GM10847 (cell line): ENCODE results near the gene PAF1.

Source experiments
- POLR2A ChIP-seq: IDR thresholded peaks from 2 replicates; pipeline ENCODE4 v1.6.1; 2011; ENCODE audit not compliant: insufficient read length; ENCODE audit errors: extremely low read depth

The PAF1 gene

GRCh38 chr19:39411081-39411831 is 20.4 kb upstream of the PAF1 start:
- TF ChIP-seq POLR2A, result peak; percentile 12

- TF ChIP-seq POLR2A, result no peak
Observed at GRCh38 chr19:39410831-39411080, 19.9 kb upstream of the PAF1 start.

GRCh38 chr19:39410017-39410830 is 19.3 kb upstream of the PAF1 start:
- peak; percentile 37 for TF ChIP-seq POLR2A

GRCh38 chr19:39409208-39410016 is 18.5 kb upstream of the PAF1 start:
- peak; percentile 80 for TF ChIP-seq POLR2A

GRCh38 chr19:39408392-39409207 is 17.7 kb upstream of the PAF1 start:
- TF ChIP-seq POLR2A, result no peak

GRCh38 chr19:39407660-39408391 is 16.9 kb upstream of the PAF1 start:
- TF ChIP-seq POLR2A, result no peak

GRCh38 chr19:39407410-39407659 is 16.4 kb upstream of the PAF1 start:
- TF ChIP-seq POLR2A, result no peak

GRCh38 chr19:39406656-39407409 is 15.9 kb upstream of the PAF1 start, which contains the start of gene ZFP36:
Gene ZFP36, plus strand, starts transcription at chr19:39406847. Its CDS starts 58 bp downstream, at chr19:39406905.
- peak; percentile 100 for TF ChIP-seq POLR2A

GRCh38 chr19:39405958-39406655 is 15.2 kb upstream of the PAF1 start:
- TF ChIP-seq POLR2A, result no peak

GRCh38 chr19:39405261-39405957 is 14.5 kb upstream of the PAF1 start:
- TF ChIP-seq POLR2A, result no peak

- peak; percentile 26 for TF ChIP-seq POLR2A
Observed at GRCh38 chr19:39403331-39404312, 12.7 kb upstream of the PAF1 start.
